Smooth muscle cell of the umbilical artery (primary cell): ENCODE measurements around the gene MCRIP2. TPM values are rescaled to one million over a fixed set of nuclear protein-coding genes. Genes with fewer than 3 reads are reported as not detected.

ENCODE experiments used
- total RNA-seq: library from RNA; depleted of rRNA; stranded (reverse); fragments of >200 nt; gene quantifications from 2 replicates; pipeline ENCODE4 v1.2.3, GENCODE V29; 2014

Gene MCRIP2
- total RNA-seq = 10.3 and 22.3 TPM in 2 replicates

GRCh38 chr16:641326-642188 lies at the start of gene MCRIP2:
Gene MCRIP2 (plus strand): TSS chr16:641828. CDS start chr16:641992, 164 bp downstream.

DNA sequence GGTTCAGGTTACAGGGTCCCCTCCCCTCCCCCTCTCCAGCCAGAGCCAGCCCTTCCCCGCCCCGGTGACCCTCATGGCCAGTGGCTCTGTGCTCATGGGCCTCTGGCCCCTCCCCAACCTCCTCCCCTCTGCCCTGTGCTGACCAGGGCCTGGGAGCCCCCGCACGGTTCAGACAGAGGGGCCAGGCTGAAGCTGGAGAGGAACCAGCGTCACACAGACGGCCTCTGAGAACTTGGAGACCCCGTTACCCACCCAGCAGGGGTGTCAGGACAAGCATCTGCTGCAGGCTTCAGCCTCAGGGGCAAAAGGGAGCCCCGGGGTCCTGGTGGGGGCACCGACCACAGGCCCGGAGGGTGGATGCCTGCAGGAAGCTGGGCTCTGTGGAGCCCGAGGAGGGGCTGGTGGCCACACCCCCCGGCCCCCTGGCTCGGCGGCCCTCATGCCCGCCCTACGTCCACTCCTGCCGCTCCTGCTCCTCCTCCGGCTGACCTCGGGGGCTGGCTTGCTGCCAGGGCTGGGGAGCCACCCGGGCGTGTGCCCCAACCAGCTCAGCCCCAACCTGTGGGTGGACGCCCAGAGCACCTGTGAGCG lies 10.7 kb upstream of the MCRIP2 start, which contains the start of gene WFIKKN1:
WFIKKN1 (plus strand) TSS at position 171 of the 591 bp plus-strand sequence; CDS start at position 440, 269 bp downstream.

DNA sequence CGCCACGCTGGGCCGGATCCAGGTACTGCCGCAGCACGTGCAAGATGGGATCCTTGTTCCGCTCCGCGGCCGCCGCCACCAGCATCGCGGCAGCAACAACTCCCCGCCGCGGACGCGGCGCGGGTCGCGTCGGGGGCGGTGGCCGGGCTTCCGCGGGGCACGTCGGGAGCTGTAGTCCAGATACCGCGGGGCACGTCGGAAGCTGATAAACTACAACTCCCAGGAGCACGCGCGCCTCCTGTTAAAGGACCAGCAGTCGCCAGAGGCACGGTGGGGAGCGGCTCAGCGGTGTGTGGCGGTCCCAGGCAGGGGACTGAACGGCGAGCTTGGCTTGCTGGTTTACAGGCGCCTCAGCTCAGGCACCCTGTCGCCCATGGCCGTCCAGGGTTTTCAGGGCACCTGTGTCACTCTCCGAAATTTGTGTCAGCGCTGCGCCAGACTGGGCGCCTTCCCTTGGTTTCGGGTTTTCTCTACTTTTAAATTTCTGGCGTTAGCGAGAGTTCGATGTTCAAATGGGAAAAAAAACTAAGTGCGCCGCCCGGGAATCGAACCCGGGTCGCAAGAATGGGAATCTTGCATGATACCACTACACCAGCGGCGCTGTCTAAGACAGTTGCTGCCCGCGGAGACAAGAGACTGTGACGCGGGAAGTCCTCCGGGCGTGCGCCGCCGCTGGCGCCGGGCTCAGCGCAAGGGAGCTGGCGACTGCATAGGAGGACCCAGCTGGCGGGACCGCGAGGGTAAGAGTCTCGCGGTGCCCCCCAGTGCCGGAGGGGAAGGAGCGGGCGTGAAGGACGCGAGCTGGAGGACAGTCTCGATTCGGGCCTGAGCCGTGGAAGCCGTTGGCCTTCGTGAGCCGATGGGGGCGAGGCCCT lies 5.2 kb upstream of the MCRIP2 start, which contains the start of gene METTL26:
METTL26 (minus strand) TSS at position 100 of the 875 bp plus-strand sequence; CDS start at position 85, 15 bp downstream.

DNA sequence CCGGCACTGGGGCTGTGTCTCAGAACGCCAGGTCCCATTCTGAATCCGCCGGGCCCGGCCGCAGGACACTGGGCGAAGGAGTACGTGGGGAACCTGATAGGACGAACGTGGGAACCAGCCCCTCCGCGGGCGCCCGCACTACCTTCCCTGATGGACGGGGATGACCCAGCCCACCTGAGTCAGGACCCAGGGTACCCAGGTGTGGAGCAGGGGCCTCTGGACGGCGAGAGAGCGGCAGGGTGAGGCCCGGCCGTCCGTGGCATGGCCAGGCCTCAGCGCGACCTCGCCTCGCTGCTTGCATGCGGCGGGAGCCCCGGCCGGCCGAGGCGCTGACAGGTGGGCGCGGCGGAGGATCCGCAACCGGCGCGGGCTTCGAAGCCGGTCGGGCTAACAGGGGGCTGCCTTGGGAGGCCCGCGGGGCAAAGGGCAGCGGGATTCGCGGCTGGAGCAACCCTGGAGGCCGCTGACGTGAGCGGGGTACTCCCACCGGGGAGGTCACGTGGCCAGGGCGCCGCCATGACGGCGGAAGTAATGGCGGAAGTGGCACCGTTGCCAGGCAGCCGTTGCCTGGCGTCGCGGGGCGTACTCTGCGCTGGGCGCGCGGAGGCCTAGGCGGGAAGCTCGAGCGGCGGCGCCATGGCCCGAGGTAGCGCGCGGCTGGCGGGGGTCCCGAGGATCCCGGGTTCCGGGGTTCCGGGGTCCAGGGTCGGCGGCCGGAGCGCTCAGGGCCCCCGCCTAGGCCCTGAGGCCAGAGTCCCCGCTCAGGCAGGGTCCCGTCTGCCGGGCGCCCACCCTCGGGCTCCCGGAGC lies 7.4 kb downstream of the MCRIP2 start, which contains the start of gene WDR90:
WDR90 (plus strand) TSS at position 585 of the 809 bp plus-strand sequence; CDS start at position 637, 52 bp downstream.

GRCh38 chr16:667780-668518 lies 26.3 kb downstream of the MCRIP2 start, which contains the start of gene RHOT2:
Gene RHOT2 (plus strand): TSS chr16:668132. CDS start chr16:668200, 68 bp downstream.

DNA sequence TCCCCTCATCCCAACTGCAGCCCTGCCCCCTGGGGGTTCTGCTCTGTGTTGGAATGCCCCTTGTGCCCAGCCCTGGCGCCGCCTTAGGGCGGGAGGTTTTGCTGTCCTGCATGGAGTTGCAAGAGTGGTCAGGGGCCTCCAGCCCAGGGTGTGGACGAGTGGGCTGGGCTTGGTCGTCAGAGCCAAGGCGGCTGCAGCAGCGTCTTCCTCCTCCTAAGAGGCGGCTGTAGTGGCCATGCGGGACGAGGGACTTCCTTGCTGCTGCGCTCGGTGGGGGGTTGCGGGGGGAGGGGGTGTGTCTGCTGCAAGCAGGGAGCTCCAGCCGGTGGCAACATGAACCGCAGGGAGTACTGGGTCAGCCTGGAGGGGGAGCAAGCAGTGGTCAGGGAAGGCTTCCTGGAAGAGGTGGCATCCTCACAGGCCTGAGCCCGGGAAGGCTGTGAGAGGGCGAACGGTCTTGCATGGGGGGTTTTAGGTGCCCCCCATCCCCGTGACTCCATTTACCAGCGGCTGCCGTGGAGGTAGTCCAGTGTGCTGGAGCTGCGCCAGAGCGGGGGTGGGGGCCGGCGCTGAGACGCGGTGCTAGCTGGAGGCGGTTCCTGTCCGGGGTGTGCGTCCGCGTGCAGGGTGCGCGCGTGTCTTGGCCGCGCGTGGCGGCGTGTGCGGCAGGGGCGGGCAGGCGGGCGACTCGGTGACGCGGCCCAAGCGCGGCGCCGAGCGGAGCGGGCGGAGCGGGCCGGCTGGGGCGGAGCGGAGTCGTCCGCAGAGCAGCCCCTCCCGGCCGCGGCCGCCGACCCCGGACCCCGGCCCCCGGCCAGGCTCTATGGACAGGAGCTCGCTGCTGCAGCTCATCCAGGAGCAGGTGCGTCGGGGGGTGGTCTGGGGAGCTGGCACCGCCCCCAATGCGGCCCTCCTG lies 33.6 kb downstream of the MCRIP2 start, which contains the start of gene RHBDL1:
RHBDL1 (plus strand) TSS at position 704 of the 916 bp plus-strand sequence; CDS start at position 824, 120 bp downstream.

GRCh38 chr16:679814-680624 lies 38.4 kb downstream of the MCRIP2 start, which contains the start of gene STUB1:
Gene STUB1 (plus strand): TSS chr16:680410. CDS start chr16:680526, 116 bp downstream.

DNA sequence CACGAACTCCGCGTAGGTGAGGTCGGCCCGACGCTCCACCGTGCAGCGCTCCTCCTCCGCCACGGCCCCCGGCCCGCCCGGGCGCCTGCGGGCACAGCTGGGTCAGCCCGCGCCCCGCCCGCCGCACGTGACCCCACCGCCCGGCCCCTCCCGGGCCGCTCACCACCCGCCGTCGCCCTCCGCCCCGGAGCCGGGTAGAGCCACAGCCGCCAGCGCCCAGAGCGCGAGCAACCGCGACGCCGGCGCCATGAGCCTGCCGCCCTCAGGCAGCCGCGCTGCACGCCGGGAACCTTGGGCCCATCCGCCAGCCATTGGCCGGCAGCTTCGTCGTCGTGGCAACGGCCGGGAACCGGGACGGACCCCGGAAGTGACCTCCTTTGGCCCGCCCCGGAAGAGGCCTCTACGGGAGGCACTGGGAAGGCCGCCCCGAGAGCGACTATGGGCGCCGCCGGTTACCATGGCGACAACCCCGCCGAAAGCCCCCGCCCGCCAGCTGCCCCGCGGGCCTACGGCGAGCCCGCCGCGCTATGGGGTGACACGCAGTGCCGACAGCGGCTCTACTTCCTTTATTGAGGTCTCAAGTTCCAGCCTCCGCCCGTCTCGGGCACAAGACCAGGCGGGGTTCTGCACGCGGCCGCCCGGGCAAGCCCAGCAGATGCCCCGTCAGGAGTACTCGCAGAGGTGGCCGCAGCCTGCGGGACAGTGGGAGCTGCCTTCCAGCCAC lies 42.6 kb downstream of the MCRIP2 start, which contains the start of gene JMJD8:
JMJD8 (minus strand) TSS at position 264 of the 724 bp plus-strand sequence; CDS start at position 249, 15 bp downstream.

Other genes starting within 250 kb of the MCRIP2 start
- gene NME4, start 244.6 kb upstream of the MCRIP2 start, total RNA-seq = 63.2 and 80.6 TPM in 2 replicates
- gene DECR2, start 239.9 kb upstream of the MCRIP2 start, total RNA-seq = 7.1 and 11.8 TPM in 2 replicates
- gene RAB11FIP3, start 216.2 kb upstream of the MCRIP2 start, total RNA-seq = 18.7 and 32.6 TPM in 2 replicates
- 26.7 and 52.6 TPM in 2 replicates for gene CAPN15, start 114.1 kb upstream of the MCRIP2 start, total RNA-seq
- gene PRR35, start 81.4 kb upstream of the MCRIP2 start, total RNA-seq = not detected in 2 replicates
- gene NHLRC4, start 74.8 kb upstream of the MCRIP2 start, total RNA-seq = 0.97 and 1.5 TPM in 2 replicates
- 25.8 and 26.2 TPM in 2 replicates for gene PIGQ, start 71.9 kb upstream of the MCRIP2 start, total RNA-seq
- 11.3 and 15.8 TPM in 2 replicates for gene RAB40C, start 51.8 kb upstream of the MCRIP2 start, total RNA-seq
- gene WFIKKN1, start 10.8 kb upstream of the MCRIP2 start, total RNA-seq = under 0.01 and 0.46 TPM in 2 replicates
- gene METTL26, start 5.5 kb upstream of the MCRIP2 start, total RNA-seq = 69.5 and 83.7 TPM in 2 replicates
- 11.0 and 19.6 TPM in 2 replicates for gene WDR90, start 7.5 kb downstream of the MCRIP2 start, total RNA-seq
- gene RHOT2, start 26.3 kb downstream of the MCRIP2 start, total RNA-seq = 32.7 and 66.1 TPM in 2 replicates
- gene RHBDL1, start 33.8 kb downstream of the MCRIP2 start, total RNA-seq = 4.6 and 6.5 TPM in 2 replicates
- 95.6 and 120 TPM in 2 replicates for gene STUB1, start 38.6 kb downstream of the MCRIP2 start, total RNA-seq
- 35.6 and 39.6 TPM in 2 replicates for gene JMJD8, start 42.5 kb downstream of the MCRIP2 start, total RNA-seq
- 5.3 and 7.9 TPM in 2 replicates for gene WDR24, start 48.6 kb downstream of the MCRIP2 start, total RNA-seq
- gene FBXL16, start 64.0 kb downstream of the MCRIP2 start, total RNA-seq = 0.28 and 0.59 TPM in 2 replicates
- gene METRN, start 73.3 kb downstream of the MCRIP2 start, total RNA-seq = 75.4 and 85.8 TPM in 2 replicates
- 19.4 and 39.8 TPM in 2 replicates for gene ANTKMT, start 79.3 kb downstream of the MCRIP2 start, total RNA-seq
- 2.1 and 4.9 TPM in 2 replicates for gene CCDC78, start 84.6 kb downstream of the MCRIP2 start, total RNA-seq
- gene HAGHL, start 85.3 kb downstream of the MCRIP2 start, total RNA-seq = 18.7 and 19.6 TPM in 2 replicates
- 21.5 and 28.8 TPM in 2 replicates for gene CIAO3, start 99.2 kb downstream of the MCRIP2 start, total RNA-seq
- not detected in 2 replicates for gene MSLN, start 118.9 kb downstream of the MCRIP2 start, total RNA-seq
- gene RPUSD1, start 146.6 kb downstream of the MCRIP2 start, total RNA-seq = 19.3 and 31.1 TPM in 2 replicates
- 5.3 and 15.8 TPM in 2 replicates for gene CHTF18, start 146.8 kb downstream of the MCRIP2 start, total RNA-seq
- gene GNG13, start 158.9 kb downstream of the MCRIP2 start, total RNA-seq = not detected in 2 replicates